ENCODE data around the gene FREM2. TPM values are rescaled to one million over a fixed set of nuclear protein-coding genes. Genes with fewer than 3 reads are reported as not detected.

FREM2 gene
- total and polyA plus RNA-seq, 2 experiments from 2014 or later, result 2.3 to 17.8 TPM

DNA sequence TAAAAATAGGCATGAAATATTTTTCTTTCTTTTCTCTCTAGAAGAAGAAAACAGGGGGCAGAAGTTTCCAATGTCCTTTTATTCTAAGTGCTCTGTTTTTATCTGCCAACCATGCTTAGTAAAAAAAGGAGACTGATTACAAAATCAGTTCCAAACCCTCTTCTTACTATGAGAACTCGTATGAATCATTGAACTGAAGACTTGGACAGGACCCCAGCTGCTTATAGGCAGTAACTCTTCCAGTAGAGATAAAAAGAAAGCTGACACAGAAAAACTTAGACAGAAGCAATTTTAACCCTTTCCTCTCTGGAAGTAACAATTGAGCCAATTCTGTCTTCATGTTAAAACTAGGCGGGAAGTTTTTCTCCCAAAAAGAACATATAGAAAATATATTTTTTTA lies 24.5 kb upstream of the FREM2 start:
- no peaks in the 10 kb centered on the region for H4K20me1 ChIP-seq (ENCODE audit: insufficient read depth, poor library complexity, severe bottlenecking)
- WGBS (ENCODE audit: low lambda C conversion rate, missing lambda C conversion rate), result 44% methylated on average over 2 of the region's 2 CpGs
- DNase-seq (ENCODE audit: low spot score), result peak; percentile 34
- H3K9me3 ChIP-seq (ENCODE audit: low read depth), result no peaks in the 10 kb centered on the region
- H2AFZ ChIP-seq, result no peak overlapping the region
- peak overlapping the region; percentile 36 for H3K4me2 ChIP-seq
- H3K4me3 ChIP-seq, result no peak overlapping the region
- no peak for TF ChIP-seq EZH2phosphoT487 (IDR thresholded peaks at IDR 0.05; ENCODE audit: low read depth, severe bottlenecking, unreplicated experiment)
- no peak for TF ChIP-seq CTCF (IDR thresholded peaks at IDR 0.05; ENCODE audit: poor library complexity)
- no peak for TF ChIP-seq EZH2 (IDR thresholded peaks at IDR 0.05; ENCODE audit: borderline replicate concordance)
- H3K9me2 ChIP-seq (replicated peaks; ENCODE audit: insufficient read depth), result no peaks in the 10 kb centered on the region
- no peaks in the 10 kb centered on the region for H3K27me3 ChIP-seq
- no peaks in the 10 kb centered on the region for H3K79me2 ChIP-seq
- peaks cover 4% of the 10 kb centered on the region for H3K4me1 ChIP-seq (ENCODE audit: insufficient read depth)
- H3K27ac ChIP-seq, result no peak overlapping the region
- no peaks in the 10 kb centered on the region for H3K36me3 ChIP-seq (replicated peaks; ENCODE audit: insufficient read depth, low read depth)

GRCh38 chr13:38664906-38665305 lies 22.0 kb upstream of the FREM2 start:
- Histone ChIP-seq H4K20me1 (ENCODE audit: insufficient read depth, poor library complexity, severe bottlenecking) (no peaks in the 10 kb centered on the region), H3K4me1 (ENCODE audit: insufficient read depth) (peaks cover 4% of the 10 kb centered on the region), H3K4me2 (no peak overlapping the region), H3K27ac (no peak overlapping the region), H3K9me2 (replicated peaks; ENCODE audit: insufficient read depth) (no peaks in the 10 kb centered on the region), H3K27me3 (no peaks in the 10 kb centered on the region), H2AFZ (no peak overlapping the region), H3K9me3 (ENCODE audit: low read depth) (no peaks in the 10 kb centered on the region), H3K4me3 (no peak overlapping the region), H3K79me2 (no peaks in the 10 kb centered on the region), H3K36me3 (replicated peaks; ENCODE audit: insufficient read depth, low read depth) (no peaks in the 10 kb centered on the region)
- WGBS (ENCODE audit: low lambda C conversion rate, missing lambda C conversion rate), result 87% methylated on average over 2 of the region's 2 CpGs
- no peak for TF ChIP-seq CTCF (IDR thresholded peaks at IDR 0.05; ENCODE audit: poor library complexity)
- no peak for TF ChIP-seq EZH2 (IDR thresholded peaks at IDR 0.05; ENCODE audit: borderline replicate concordance)
- TF ChIP-seq EZH2phosphoT487 (IDR thresholded peaks at IDR 0.05; ENCODE audit: low read depth, severe bottlenecking, unreplicated experiment), result no peak
- no peak for DNase-seq (ENCODE audit: low spot score)

DNA sequence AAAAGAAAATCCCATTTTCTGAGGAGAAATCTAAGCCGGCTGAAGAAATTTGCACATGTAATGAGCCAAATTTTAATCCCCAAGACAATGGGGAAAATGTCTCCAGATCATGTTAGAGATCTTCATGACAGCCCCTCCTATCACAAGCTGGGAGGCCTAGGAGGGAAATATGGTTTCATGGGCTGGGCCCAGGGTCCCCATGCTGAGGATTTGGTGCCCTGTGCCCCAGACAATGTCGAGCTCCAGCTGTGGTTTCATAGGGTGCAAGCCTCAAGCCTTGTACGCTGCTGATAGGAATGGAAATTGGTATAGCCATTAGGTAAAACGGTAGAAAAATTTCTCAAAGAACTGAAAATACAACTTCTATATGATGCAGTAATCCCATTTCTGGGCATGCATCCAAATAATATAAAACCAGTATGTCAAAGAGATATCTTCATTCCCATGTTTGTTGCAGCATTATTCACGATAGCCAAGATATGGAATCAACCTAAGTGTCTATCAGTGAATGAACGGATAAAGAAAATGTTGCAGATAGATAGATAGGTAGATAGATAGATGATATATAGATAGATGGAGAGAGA lies 19.3 kb upstream of the FREM2 start:
- Histone ChIP-seq H3K9me3 (ENCODE audit: low read depth) (no peaks in the 10 kb centered on the region), H2AFZ (no peak overlapping the region), H3K4me2 (no peak overlapping the region), H3K4me3 (no peak overlapping the region), H3K4me1 (ENCODE audit: insufficient read depth) (no peaks in the 10 kb centered on the region), H3K27ac (no peak overlapping the region), H3K9me2 (replicated peaks; ENCODE audit: insufficient read depth) (no peaks in the 10 kb centered on the region), H3K36me3 (replicated peaks; ENCODE audit: insufficient read depth, low read depth) (no peaks in the 10 kb centered on the region), H3K27me3 (no peaks in the 10 kb centered on the region), H3K79me2 (no peaks in the 10 kb centered on the region), H4K20me1 (ENCODE audit: insufficient read depth, poor library complexity, severe bottlenecking) (no peaks in the 10 kb centered on the region)
- TF ChIP-seq CTCF (IDR thresholded peaks at IDR 0.05; ENCODE audit: poor library complexity), result no peak
- TF ChIP-seq EZH2 (IDR thresholded peaks at IDR 0.05; ENCODE audit: borderline replicate concordance), result no peak
- TF ChIP-seq EZH2phosphoT487 (IDR thresholded peaks at IDR 0.05; ENCODE audit: low read depth, severe bottlenecking, unreplicated experiment), result no peak
- DNase-seq (ENCODE audit: low spot score), result no peak
- 81% methylated on average over 6 of the region's 6 CpGs for WGBS (ENCODE audit: low lambda C conversion rate, missing lambda C conversion rate)

All from hepatocyte (in vitro differentiated cells).